Measurements from ENCODE around the gene FASTKD2.

FASTKD2 gene

GRCh38 chr2:206766057-206766930, 888 bp downstream of the FASTKD2 start:
- H3K4me3 ChIP-seq (ENCODE audit: low read length), result peak overlapping the region; percentile 80
- TF ChIP-seq, protein P1, sequence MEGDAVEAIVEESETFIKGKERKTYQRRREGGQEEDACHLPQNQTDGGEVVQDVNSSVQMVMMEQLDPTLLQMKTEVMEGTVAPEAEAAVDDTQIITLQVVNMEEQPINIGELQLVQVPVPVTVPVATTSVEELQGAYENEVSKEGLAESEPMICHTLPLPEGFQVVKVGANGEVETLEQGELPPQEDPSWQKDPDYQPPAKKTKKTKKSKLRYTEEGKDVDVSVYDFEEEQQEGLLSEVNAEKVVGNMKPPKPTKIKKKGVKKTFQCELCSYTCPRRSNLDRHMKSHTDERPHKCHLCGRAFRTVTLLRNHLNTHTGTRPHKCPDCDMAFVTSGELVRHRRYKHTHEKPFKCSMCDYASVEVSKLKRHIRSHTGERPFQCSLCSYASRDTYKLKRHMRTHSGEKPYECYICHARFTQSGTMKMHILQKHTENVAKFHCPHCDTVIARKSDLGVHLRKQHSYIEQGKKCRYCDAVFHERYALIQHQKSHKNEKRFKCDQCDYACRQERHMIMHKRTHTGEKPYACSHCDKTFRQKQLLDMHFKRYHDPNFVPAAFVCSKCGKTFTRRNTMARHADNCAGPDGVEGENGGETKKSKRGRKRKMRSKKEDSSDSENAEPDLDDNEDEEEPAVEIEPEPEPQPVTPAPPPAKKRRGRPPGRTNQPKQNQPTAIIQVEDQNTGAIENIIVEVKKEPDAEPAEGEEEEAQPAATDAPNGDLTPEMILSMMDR (conservative IDR thresholded peaks at IDR 0.05; ENCODE audit: low read length), result no peak
- DNase-seq (ENCODE audit: low read depth), result no peak

- no peak overlapping the region for H3K4me3 ChIP-seq (ENCODE audit: low read length)
- DNase-seq (ENCODE audit: low read depth), result no peak
- TF ChIP-seq, protein P1 (conservative IDR thresholded peaks at IDR 0.05; ENCODE audit: low read length), result no peak
Measured at GRCh38 chr2:206774871-206775270, 9.5 kb downstream of the FASTKD2 start.

DNA sequence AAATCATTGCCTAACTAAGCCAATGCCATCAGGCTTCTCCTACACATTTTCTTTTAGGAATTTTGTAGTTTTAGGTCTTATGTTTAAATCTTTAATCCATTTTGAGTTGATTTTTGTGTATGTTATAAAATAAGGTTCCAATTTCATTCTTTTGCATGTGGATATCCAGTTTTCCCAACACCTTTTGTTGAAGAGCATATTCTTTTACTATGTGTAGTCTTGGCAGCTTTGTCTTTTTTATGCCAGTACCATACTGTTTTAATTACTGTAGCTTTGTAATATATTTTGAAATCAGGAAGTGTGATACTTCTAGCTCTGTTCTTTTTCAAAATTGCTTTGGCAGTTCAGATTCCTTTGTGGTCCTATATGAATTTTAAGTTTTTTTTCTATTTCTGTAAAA, 11.0 kb downstream of the FASTKD2 start:
- no peak overlapping the region for H3K4me3 ChIP-seq (ENCODE audit: low read length)
- DNase-seq (ENCODE audit: low read depth), result no peak
- TF ChIP-seq, protein P1 (conservative IDR thresholded peaks at IDR 0.05; ENCODE audit: low read length), result no peak

- TF ChIP-seq, protein P1 (conservative IDR thresholded peaks at IDR 0.05; ENCODE audit: low read length), result no peak
- DNase-seq (ENCODE audit: low read depth), result no peak
- no peak overlapping the region for H3K4me3 ChIP-seq (ENCODE audit: low read length)
Measured at GRCh38 chr2:206780671-206781070, 15.3 kb downstream of the FASTKD2 start.

- H3K4me3 ChIP-seq (ENCODE audit: low read length), result no peak overlapping the region
- no peak for DNase-seq (ENCODE audit: low read depth)
- TF ChIP-seq, protein P1 (conservative IDR thresholded peaks at IDR 0.05; ENCODE audit: low read length), result peak; percentile 47
Measured at GRCh38 chr2:206783718-206784117, 18.3 kb downstream of the FASTKD2 start.

- H3K4me3 ChIP-seq (ENCODE audit: low read length), result no peak overlapping the region
- no peak for DNase-seq (ENCODE audit: low read depth)
- TF ChIP-seq, protein P1 (conservative IDR thresholded peaks at IDR 0.05; ENCODE audit: low read length), result no peak
Measured at GRCh38 chr2:206784559-206785353, 19.4 kb downstream of the FASTKD2 start.

Measured in AG10803 (cell line).